ENCODE results near the gene CC2D2B.
"Not testable (repeated sequence)": the region's sequence is repeated elsewhere in the genome, so short reads cannot be mapped to it uniquely, and the experiment has no call there.

CC2D2B gene, protein sequence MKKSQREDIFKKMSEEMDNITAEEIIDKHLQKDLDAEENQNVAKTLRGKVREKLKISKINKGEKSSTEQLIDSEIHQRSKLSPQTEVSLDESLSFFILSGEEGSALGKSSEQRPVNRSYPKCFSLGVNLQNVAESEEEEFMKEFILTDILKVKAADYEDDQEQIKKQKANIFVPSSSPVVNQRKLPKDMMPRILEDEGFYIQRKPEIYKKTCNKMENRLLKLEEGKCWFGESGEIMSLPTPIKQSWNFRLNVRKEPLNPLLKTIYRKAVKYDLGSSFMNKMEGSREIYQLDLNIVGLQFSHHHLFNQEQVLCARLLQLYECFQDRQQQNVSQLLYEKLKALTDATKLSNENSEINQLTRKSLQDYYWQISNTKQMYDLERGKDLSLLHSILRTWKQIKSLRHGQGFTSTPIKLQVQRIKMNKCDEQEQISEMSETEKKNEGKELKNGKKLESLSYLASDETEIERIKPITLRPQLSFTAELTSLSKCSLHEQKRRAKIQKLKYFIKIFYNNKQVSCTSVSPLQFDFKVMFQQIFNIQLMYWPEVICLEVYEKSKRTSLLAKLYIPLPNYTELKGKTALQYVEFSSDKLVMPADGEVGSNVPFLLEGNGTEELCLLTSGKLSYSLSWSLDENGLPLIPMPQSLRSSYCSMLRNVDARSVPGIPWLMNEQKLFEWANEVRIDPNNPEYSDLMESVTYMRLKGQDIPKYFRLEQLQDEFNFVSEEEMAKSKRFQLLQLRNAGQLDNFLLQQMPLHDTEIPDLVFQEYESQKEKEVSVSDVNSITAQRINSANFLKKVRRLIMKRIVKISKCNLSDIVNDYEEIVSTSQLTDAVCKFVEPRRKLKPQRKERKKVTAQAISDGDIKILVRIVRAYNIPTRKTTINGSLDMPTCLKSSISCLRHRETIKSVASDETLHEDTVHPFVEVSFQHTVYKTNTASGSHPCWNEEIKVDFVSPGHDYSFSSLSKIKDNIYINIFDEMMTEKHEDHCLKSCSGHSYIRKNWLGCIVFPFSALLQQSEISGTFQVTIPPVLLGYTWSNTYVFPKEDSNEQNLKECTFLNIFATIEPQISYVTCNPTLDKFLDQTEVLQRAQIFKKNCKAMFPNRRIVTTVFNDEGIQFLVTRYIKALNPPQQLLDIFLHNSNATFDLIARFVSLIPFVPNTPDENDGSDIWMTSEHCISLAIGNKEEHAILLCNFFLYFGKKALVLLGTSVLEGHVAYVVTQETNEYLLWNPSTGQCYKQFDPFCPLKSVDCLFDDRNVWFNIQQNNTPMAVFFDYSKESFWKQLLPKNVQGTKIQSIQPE (N-terminal part only)

DNA sequence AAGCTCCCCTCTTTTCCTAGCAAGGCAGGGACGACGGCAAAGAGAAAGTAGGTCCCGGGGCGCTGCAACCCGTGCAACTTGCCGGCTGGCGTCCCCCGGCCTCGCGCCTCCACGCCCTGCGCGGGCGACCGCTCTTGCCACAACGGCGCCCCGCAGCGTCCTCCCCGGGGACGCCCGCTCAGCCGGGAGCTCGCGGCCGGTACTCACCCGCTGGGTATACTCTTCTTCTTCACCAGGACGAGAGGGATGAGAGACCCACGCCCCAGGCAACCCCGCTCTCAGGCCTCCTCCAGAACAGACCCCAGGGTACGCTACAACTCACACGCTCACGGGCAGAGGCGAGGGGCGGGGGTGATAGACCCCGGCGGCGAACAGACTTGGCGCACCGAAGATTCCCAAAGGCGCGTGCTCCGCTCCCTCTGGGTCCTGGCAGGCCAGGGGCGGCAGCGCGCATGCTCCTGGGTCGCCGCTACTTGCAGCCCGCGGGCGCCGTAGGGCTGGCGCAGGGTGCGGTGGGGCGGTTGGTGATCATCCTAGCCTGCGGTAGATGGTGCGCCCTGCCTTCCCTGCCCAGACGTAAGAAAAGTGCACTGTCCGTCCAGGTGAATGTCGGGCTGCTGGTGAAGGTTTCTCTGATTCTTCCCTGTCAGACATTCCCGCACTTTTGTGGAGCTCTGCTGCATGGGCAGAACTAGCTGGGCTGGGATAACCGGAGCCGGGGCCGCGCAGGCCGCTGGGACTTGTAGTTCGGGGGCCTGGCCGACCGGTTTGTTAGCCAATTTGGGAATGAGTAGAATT lies at the start of gene CC2D2B:
TSS of gene CC2D2B (plus strand) at position 520 of the 798 bp plus-strand sequence. CDS start 3,349 bp downstream, outside the sequence.
- DNase-seq, result peak; percentile 89

DNA sequence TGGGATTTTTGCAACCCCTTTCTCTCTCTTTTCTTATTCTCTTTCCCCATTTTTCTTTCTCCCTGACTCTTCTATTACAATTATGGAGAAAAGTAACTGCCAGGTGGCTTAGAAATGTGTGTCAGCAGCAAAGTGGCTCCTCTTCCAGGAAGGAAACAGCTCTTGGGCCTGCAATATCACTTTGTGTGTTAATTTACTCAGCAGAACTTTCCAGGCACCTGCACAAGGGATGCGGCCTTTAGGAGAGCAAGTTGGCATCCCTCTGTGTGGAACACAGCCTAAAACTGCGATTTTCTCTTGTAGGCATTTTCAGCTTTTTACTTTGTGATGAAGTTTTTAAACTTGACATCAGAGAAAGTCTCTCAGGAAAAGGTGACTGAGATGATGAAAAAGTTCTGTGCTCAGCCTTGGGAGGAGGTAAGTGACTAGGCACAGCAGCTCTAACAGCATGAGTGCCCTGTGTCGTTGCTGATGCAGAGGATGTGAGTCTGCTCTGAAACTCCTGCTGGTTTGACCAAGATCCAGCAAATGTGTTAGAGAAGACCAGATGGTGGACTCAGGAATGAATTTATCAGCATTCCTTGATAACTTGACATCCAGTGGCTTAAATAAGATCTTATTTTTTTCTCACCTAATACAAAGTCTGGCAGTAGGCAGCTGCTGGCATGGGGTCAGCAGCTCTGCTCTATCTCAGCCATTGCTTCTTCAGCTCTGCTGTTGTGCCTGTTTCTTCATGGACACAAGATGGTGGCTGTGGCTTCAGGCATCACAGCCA lies 47.4 kb upstream of the CC2D2B start:
- no peak for DNase-seq

DNA sequence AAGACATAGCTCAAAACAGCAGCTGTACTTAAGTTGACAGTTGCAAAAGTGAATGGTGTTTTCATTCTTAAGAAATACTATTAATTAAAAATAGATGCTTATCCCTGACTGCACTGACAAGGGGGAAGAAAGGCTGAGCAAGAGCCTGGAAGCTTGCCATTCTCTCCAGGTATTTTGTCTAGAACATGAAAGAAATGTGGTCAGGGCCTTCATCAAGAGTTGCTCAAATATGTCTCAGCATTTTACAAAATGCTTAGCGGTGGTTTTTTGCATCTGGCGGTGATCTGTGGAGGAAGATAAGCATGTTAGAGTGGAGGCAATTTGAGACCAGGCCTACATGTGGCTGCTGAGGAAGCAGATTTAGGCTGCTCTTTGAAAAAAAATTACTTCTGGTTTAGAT lies 46.4 kb upstream of the CC2D2B start:
- DNase-seq, result no peak

DNA sequence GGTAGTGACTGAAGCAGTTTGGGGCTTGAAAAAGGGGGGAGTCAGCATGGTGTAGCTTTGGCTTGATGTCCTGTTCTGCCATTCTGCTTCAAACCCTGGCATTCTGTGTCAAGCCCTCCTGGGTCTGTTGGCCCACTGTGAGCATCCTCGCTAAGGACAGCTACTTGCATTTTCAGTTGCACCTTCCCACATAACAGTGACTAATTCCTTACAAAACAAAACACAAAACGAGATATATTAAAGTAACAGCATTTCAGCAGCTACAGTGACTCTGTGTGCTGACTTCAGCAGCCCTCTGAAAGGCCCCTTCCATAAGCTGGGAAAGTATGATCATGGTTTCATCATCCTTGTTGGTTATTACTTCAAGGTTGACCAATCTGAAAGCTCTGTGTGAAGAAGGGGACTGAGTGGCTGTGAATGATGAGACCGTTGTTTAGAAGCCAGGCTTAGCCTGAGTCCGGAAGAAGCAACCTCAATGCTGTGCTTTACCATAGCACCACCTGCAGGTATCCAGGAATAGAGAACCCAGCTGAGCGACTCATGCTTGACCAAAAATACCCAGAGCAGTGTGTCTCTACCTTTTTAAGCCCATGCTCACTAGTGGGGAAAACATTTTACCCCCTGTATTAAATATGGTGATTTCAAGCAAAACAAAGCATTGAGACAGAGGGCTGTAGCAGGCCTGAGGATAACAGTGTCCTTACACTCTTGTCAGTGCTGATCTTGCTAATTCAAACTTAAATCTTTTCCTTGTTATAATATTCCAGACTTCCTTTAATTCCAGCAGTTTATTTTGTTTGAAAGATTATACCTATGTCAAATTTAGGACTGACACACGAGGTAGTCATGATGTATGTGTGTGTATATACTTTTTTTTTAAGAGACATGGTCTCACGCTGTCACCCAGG lies 42.6 kb upstream of the CC2D2B start:
- peak; percentile 64 for DNase-seq

DNA sequence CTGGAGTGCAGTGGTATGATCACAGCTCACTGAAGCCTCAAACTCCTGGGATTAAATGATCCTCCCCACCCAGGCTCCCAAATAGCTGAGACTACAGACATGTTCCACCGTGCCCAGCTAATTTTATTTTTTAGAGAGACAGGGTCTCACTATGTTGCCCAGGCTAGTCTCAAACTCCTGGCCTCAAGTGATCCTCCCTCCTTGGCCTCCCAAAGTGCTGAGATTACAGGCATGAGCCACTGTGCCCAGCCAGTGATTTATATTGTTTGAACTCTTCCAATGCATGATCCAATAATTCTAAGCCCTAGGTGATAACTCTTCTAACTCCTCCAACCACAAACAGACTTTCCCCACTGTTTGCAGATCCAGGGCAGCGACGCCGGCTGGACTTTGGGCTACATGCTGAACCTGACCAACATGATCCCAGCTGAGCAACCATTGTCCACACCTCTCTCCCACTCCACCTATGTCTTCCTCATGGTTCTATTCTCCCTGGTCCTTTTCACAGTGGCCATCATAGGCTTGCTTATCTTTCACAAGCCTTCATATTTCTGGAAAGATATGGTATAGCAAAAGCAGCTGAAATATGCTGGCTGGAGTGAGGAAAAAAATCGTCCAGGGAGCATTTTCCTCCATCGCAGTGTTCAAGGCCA lies 41.8 kb upstream of the CC2D2B start:
- no peak for DNase-seq

DNA sequence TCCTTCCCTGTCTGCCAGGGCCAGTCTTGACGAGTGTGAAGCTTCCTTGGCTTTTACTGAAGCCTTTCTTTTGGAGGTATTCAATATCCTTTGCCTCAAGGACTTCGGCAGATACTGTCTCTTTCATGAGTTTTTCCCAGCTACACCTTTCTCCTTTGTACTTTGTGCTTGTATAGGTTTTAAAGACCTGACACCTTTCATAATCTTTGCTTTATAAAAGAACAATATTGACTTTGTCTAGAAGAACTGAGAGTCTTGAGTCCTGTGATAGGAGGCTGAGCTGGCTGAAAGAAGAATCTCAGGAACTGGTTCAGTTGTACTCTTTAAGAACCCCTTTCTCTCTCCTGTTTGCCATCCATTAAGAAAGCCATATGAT lies 41.3 kb upstream of the CC2D2B start:
- DNase-seq, result no peak

DNA sequence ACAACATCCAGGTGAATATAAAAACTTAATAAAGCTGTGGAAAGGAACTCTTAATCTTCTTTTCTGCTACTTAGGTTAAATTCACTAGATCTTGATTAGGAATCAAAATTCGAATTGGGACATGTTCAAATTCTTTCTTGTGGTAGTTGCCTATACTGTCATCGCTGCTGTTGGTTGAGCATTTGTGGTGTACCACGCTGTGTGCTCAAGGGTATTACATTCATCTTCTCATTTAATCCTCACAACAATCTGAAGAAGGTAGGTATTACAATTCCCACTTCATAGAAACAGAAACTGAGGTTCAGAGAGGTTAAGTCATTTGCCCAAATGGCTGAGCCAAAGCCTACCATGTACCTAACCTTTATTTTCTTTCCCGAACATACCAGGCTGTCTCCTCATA lies 39.9 kb upstream of the CC2D2B start:
- no peak for DNase-seq

DNA sequence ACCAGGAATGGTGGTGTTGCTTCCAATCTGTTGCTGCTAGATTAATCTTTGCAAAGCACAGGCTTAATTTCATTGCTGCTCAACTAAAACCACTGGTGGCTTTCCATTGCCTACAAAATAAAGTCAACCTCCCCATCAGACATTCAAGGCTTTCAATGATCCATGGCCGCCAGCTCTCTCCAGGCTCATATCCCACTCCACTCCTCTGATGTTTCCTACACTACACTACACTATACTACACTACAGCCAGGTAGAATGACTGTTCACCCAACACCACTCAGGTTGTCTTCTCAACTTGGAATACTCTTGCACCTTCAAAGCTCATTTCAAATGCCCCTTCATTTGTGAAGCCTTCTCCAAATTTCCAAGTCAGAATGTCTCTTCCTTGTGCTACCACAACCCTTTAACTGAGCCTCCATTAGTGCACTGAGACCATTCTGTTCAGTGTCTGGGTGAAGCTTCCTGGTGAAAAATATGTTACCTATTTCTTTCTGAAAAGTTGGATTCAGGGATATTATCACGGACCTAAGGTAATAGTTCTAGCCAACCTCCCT lies 35.5 kb upstream of the CC2D2B start:
- DNase-seq, result no peak

DNA sequence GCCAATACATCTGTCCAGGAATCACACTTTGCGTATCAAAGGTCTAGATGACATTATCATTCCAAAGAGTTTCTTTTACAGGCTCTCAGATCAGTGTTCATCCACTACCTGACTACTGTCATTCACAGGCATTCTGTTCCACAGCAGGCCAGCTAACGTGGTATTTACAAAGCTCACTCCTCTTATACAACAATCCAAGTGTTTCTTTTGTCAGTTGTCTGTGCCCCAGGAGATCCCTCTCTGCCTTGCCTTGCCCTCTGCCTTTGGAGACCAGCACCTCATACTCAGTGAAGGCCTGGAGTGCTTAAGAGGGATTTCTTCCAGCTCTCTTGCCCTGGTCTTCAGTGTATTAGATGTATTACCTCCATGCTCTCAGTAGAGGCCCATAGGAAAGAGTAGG lies 34.6 kb upstream of the CC2D2B start:
- no peak for DNase-seq

DNA sequence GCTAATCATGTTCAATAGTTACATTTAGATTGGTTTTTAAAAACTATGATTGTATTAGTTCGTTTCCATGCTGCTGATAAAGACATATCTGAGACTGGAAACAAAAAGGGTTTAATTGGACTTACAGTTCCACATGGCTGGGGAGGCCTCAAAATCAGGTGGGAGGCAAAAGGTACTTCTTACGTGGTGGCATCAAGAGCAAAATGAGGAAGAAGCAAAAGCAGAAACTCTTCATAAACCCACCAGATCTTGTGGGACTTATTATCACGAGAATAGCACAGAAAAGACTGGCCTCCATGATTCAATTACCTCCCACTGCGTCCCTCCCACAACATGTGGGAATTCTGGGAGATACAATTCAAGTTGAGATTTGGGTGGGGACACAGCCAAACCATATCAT lies 34.1 kb upstream of the CC2D2B start:
- DNase-seq, result no peak

DNA sequence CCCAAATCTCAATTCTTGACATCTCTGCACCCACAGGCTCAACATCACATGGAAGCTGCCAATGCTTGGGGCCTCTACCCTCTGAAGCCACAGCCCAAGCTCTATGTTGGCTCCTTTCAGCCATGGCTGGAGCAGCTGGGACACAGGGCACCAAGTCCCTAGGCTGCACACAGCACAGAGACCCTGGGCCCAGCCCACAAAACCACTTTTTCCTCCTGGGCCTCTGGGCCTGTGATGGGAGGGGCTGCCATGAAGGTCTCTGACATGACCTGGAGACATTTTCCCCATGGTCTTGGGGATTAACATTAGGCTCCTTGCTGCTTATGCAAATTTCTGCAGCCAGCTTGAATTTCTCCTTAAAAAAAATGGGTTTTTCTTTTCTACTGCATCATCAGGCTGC lies 33.0 kb upstream of the CC2D2B start:
- not testable (repeated sequence) for DNase-seq

DNA sequence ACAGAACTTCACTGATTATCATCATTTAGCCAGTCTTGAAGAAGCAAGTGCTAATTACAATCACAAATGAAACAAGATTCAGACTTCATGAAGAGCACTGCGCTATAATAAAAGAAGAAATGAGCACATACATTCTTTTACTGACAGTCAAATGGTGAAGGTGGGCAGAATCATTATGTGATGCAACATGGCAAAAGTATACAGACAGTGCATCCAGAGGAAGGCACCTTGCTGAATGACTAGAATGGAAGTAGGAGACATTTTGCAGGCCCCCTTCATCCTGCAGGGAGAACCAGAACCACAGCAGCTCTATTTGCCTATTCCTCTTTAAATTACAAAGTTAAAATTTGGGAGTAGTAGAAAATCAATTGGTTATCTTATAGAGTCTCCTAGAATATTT lies 31.0 kb upstream of the CC2D2B start:
- DNase-seq, result no peak

DNA sequence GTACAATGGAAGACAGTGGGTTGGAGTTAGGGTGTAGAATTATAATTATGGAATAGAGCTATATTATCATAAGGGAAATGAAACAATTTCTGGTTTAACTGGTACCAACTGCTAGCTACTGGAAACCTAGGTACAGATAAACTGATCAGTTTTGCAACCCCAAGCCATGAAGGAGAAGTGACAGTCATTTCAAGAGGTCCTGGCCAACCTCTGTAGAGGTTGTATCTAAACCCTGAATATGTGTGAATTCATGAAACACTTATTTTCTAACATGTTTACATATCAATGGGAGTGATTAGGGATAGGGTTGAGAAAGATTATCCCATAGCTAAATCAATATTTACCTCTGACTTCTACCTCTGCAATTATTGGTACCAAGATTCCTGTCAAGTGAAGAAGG lies 29.9 kb upstream of the CC2D2B start:
- no peak for DNase-seq

DNA sequence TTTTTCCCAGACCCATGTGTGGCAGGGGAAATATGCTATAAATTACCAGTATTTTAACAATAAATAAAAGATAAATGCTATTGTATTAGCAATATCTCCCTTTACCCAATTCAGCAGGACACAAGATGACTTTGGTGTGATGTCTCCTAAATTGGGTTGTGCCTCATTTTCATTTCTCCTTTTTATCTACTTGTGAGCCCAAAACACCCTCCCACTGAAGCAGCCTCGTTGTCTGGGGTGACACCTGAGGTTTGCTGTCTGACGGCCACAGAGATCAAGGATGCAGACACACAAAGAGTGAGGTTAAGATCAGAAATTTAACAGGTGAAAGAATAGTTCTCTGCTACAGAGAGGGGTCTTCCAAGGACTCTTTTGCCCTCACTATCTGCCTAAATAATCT lies 27.1 kb upstream of the CC2D2B start:
- DNase-seq, result no peak

DNA sequence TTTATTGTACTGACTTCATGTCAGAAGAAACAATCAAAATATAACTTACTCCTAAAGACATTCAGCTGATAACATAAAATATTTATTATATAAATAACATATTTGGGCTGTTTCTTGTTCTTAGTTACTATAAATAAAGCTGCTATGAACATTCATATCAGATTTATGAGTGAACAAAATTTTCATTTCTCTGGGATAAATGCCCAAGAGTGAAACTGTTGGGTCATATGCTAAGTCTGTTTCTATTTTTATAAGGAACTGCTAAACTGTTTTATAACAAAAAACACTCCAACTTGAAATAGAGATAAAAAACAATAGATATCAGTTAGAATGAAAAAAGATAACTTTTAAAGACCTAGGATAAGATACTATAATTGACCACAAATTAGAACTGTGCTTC lies 26.5 kb upstream of the CC2D2B start:
- DNase-seq, result no peak

DNA sequence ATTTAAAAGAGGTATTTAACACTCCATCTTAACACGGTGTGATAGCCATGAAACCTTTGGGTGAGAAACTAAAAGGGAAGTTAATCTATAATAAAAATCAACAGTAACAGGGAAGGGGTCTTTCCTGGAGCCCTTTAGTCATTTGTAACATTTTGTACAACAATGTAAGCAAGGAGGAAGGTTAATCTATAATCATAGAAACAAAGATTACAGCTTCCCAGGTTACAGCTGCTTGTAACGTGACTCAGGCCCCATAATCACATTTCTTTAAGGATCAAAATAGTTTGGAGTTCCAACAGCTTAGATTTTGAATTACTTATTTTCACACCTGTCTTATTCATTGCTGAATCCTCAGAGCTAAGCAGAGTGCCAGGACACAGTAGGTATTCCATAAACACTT lies 17.9 kb upstream of the CC2D2B start:
- DNase-seq, result no peak

DNA sequence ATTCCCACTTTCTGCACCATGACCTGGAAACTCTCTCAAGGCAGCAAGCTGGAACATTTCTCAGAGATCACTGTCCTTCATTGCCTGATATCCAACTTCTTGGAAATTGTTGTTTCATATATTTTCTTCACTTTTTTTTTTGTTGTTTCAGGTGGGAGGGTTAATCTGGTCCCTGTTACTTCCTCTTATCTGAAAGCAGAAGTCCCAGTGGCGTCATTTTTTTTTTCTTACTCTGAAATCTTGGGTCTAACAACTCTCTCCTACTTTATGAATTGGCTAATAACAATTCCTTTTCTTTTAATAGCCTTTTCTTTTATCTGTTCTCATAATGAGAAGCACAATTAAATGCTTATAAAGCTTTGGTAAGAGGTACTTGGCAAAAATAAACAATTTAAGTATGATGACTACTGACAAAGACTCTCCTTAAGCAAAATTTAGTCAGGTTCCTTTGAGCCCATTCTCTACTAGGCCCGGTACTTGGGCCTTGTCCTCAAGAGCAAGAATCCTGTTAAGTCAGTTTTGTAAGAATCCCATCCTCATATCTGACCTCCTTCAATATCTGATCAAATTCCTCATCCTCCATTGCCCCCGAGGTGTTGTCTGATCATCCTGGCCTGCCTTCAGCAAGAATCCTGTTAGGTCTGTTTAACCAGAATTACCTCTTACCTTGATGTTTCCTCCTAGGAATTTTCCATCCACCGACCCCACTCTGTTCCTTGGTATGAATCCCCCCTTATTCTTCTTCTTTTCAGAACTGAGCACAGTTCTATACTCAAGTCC lies 11.5 kb upstream of the CC2D2B start:
- no peak for DNase-seq

DNA sequence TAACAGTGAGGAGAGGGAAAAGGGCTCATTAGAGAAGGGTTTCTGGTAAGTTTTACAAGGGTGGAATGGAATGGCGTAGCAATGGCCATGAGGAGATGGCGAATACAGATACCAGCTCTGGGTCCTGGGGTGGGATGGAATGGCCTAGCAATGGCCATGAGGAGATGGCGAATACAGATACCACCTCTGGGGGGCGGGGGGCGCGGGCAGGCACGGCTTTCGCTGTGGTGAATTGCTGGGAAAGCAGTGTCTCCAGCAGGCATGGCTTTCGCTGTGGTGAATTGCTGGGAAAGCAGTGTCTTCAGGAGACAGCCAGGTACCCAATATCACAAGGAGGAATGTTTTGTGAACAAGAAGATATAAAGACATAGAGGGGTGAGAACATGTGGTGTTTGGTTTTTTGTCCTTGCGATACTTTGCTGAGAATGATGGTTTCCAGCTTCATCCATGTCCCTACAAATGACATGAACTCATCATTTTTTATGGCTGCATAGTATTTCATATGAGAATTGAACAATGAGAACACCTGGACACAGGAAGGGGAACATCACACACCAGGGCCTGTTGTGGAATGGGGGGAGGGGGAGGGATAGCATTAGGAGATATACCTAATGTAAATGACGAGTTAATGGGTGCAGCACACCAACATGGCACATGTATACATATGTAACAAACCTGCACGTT lies 1.7 kb upstream of the CC2D2B start:
- DNase-seq, result not testable (repeated sequence)

Data from NCI-H82 (cell line).